Fibroblast of upper back skin (primary cell): ENCODE data around the gene DUOX1.

ENCODE experiments used
- DNase-seq: peaks from one replicate; pipeline ENCODE4 v3.0.0-alpha.2; 2013

DUOX1 gene

GRCh38 chr15:45144775-45145174 is 15.0 kb downstream of the DUOX1 start:
- DNase-seq: no peak

- no peak for DNase-seq
Measured at GRCh38 chr15:45146405-45146804, 16.6 kb downstream of the DUOX1 start.

- no peak for DNase-seq
Measured at GRCh38 chr15:45147606-45148005, 17.8 kb downstream of the DUOX1 start.

GRCh38 chr15:45148076-45149059 is 18.6 kb downstream of the DUOX1 start:
- DNase-seq: no peak

GRCh38 chr15:45149060-45149459 is 19.3 kb downstream of the DUOX1 start:
- DNase-seq: no peak

GRCh38 chr15:45150481-45150880 is 20.7 kb downstream of the DUOX1 start:
- peak; percentile 25 for DNase-seq

- DNase-seq: no peak
Measured at GRCh38 chr15:45150997-45151396, 21.2 kb downstream of the DUOX1 start.

GRCh38 chr15:45151998-45152828 is 22.4 kb downstream of the DUOX1 start:
- no peak for DNase-seq

GRCh38 chr15:45155739-45156138 is 25.9 kb downstream of the DUOX1 start:
- DNase-seq: no peak

GRCh38 chr15:45156744-45157455 is 27.1 kb downstream of the DUOX1 start:
- peak; percentile 67 for DNase-seq

GRCh38 chr15:45157974-45158373 is 28.2 kb downstream of the DUOX1 start:
- peak; percentile 77 for DNase-seq

GRCh38 chr15:45161666-45162065 is 31.9 kb downstream of the DUOX1 start:
- DNase-seq: no peak

- peak; percentile 80 for DNase-seq
Measured at GRCh38 chr15:45162771-45163507, 33.1 kb downstream of the DUOX1 start.

- no peak for DNase-seq
Measured at GRCh38 chr15:45163508-45163856, 33.7 kb downstream of the DUOX1 start.

- no peak for DNase-seq
Measured at GRCh38 chr15:45164914-45165313, 35.1 kb downstream of the DUOX1 start.

- no peak for DNase-seq
Measured at GRCh38 chr15:45165536-45165935, 35.7 kb downstream of the DUOX1 start.

- DNase-seq: peak; percentile 87
Measured at GRCh38 chr15:45166834-45167630, 37.2 kb downstream of the DUOX1 start.

- no peak for DNase-seq
Measured at GRCh38 chr15:45167631-45168205, 37.9 kb downstream of the DUOX1 start.

GRCh38 chr15:45168286-45168685 is 38.5 kb downstream of the DUOX1 start:
- DNase-seq: no peak

GRCh38 chr15:45168751-45169551 is 39.2 kb downstream of the DUOX1 start:
- DNase-seq: no peak
